ENCODE results near the gene PPP2R5D.

Gene PPP2R5D

GRCh38 chr6:43020847-43021246 is 36.5 kb downstream of the PPP2R5D start:
- no peak for TF ChIP-seq EZH2phosphoT487 (IDR thresholded peaks at IDR 0.05; ENCODE audit: low read depth)
- no peak for TF ChIP-seq CTCF (IDR thresholded peaks at IDR 0.05; ENCODE audit: low read depth, low read length)
- peaks cover 36% of the 10 kb centered on the region for H3K79me2 ChIP-seq (ENCODE audit: low read length)

GRCh38 chr6:43021270-43022047 is 37.1 kb downstream of the PPP2R5D start, which contains the start of gene RRP36:
RRP36 (plus strand) TSS chr6:43021623; CDS start chr6:43021655, 32 bp downstream.
- peak within 1 kb of the TSS; percentile 30 for H2AFZ ChIP-seq (ENCODE audit: low read depth, low read length)
- H3K9ac ChIP-seq (ENCODE audit: low read length) = peak within 1 kb of the TSS; percentile 67
- H3K4me1 ChIP-seq (ENCODE audit: low read length) = peaks cover 17% of the 10 kb centered on the region
- no peaks in the 10 kb centered on the region for H3K9me3 ChIP-seq (ENCODE audit: insufficient read depth, low read length)
- H4K20me1 ChIP-seq (ENCODE audit: insufficient read depth, low read length) = no peaks in the 10 kb centered on the region
- H3K4me2 ChIP-seq (ENCODE audit: low read length) = peak within 1 kb of the TSS; percentile 78
- TF ChIP-seq EZH2phosphoT487 (IDR thresholded peaks at IDR 0.05; ENCODE audit: low read depth) (no peak), CTCF (IDR thresholded peaks at IDR 0.05; ENCODE audit: low read depth, low read length) (no peak)
- H3K79me2 ChIP-seq (ENCODE audit: low read length) = peaks cover 31% of the 10 kb centered on the region
- H3K27ac ChIP-seq (ENCODE audit: low read length) = peak within 1 kb of the TSS; percentile 47
- no peaks in the 10 kb centered on the region for H3K27me3 ChIP-seq (ENCODE audit: low read depth, low read length)
- peaks cover 37% of the 10 kb centered on the region for H3K36me3 ChIP-seq (replicated peaks; ENCODE audit: low read depth, low read length)
- peak within 1 kb of the TSS; percentile 84 for H3K4me3 ChIP-seq (ENCODE audit: low read length)

More at GRCh38 chr6:43020847-43021246, 36.5 kb downstream of the PPP2R5D start:
- H4K20me1 ChIP-seq (ENCODE audit: insufficient read depth, low read length) = no peaks in the 10 kb centered on the region
- no peak overlapping the region for H2AFZ ChIP-seq (ENCODE audit: low read depth, low read length)
- H3K4me1 ChIP-seq (ENCODE audit: low read length) = peaks cover 17% of the 10 kb centered on the region
- H3K27me3 ChIP-seq (ENCODE audit: low read depth, low read length) = no peaks in the 10 kb centered on the region
- no peaks in the 10 kb centered on the region for H3K9me3 ChIP-seq (ENCODE audit: insufficient read depth, low read length)
- H3K36me3 ChIP-seq (replicated peaks; ENCODE audit: low read depth, low read length) = peaks cover 37% of the 10 kb centered on the region
- H3K27ac ChIP-seq (ENCODE audit: low read length) = peak overlapping the region; percentile 47
- H3K9ac ChIP-seq (ENCODE audit: low read length) = peak overlapping the region; percentile 67
- peak overlapping the region; percentile 78 for H3K4me2 ChIP-seq (ENCODE audit: low read length)
- peak overlapping the region; percentile 84 for H3K4me3 ChIP-seq (ENCODE audit: low read length)

- no peaks in the 10 kb centered on the region for H3K27me3 ChIP-seq (ENCODE audit: low read depth, low read length)
- H3K27ac ChIP-seq (ENCODE audit: low read length) = no peak overlapping the region
- no peak overlapping the region for H3K4me3 ChIP-seq (ENCODE audit: low read length)
- H2AFZ ChIP-seq (ENCODE audit: low read depth, low read length) = no peak overlapping the region
- H3K9me3 ChIP-seq (ENCODE audit: insufficient read depth, low read length) = no peaks in the 10 kb centered on the region
- H3K4me2 ChIP-seq (ENCODE audit: low read length) = no peak overlapping the region
- peaks cover 17% of the 10 kb centered on the region for H3K4me1 ChIP-seq (ENCODE audit: low read length)
- no peak overlapping the region for H3K9ac ChIP-seq (ENCODE audit: low read length)
- no peak for TF ChIP-seq EZH2phosphoT487 (IDR thresholded peaks at IDR 0.05; ENCODE audit: low read depth)
- TF ChIP-seq CTCF (IDR thresholded peaks at IDR 0.05; ENCODE audit: low read depth, low read length) = no peak
- H3K36me3 ChIP-seq (replicated peaks; ENCODE audit: low read depth, low read length) = peaks cover 37% of the 10 kb centered on the region
- peaks cover 29% of the 10 kb centered on the region for H3K79me2 ChIP-seq (ENCODE audit: low read length)
- no peaks in the 10 kb centered on the region for H4K20me1 ChIP-seq (ENCODE audit: insufficient read depth, low read length)
These were observed 40.1 kb downstream of the PPP2R5D start for GRCh38 chr6:43024436-43024835.

- Histone ChIP-seq H3K36me3 (replicated peaks; ENCODE audit: low read depth, low read length) (peaks cover 44% of the 10 kb centered on the region), H3K4me1 (ENCODE audit: low read length) (peaks cover 13% of the 10 kb centered on the region), H3K79me2 (ENCODE audit: low read length) (peaks cover 29% of the 10 kb centered on the region), H3K27me3 (ENCODE audit: low read depth, low read length) (no peaks in the 10 kb centered on the region), H4K20me1 (ENCODE audit: insufficient read depth, low read length) (no peaks in the 10 kb centered on the region), H3K4me2 (ENCODE audit: low read length) (no peak overlapping the region), H3K27ac (ENCODE audit: low read length) (no peak overlapping the region), H3K9ac (ENCODE audit: low read length) (no peak overlapping the region), H3K4me3 (ENCODE audit: low read length) (no peak overlapping the region), H3K9me3 (ENCODE audit: insufficient read depth, low read length) (no peaks in the 10 kb centered on the region), H2AFZ (ENCODE audit: low read depth, low read length) (no peak overlapping the region)
- TF ChIP-seq EZH2phosphoT487 (IDR thresholded peaks at IDR 0.05; ENCODE audit: low read depth) (no peak), CTCF (IDR thresholded peaks at IDR 0.05; ENCODE audit: low read depth, low read length) (no peak)
These were observed 42.0 kb downstream of the PPP2R5D start for GRCh38 chr6:43026365-43026764.
